Gastrocnemius medialis (tissue), 4 donors: ENCODE measurements around the gene TMEM223. TPM values are rescaled to one million over a fixed set of nuclear protein-coding genes. Genes with fewer than 3 reads are reported as not detected.

ENCODE experiments used
- ATAC-seq, 2 donors: fragments of 150-250 bp; one replicate each; pipeline ENCODE4 v1.9.1; 2016
- DNase-seq, 2 donors: peaks; one replicate each; pipeline ENCODE4 v3.0.0-alpha.2; 2019
- H3K27ac ChIP-seq, 4 donors: fragments of 200-600 bp; sonication (generic); 1 replicate in 1 of 4; 2 replicates in 3 of 4; pipeline ENCODE4 v1.5.1; 2016 to 2018; ENCODE audit warnings: mild to moderate bottlenecking in 2 of 4, moderate library complexity in 1 of 4
- H3K27me3 ChIP-seq, 3 donors: fragments of 200-600 bp; sonication (generic) in 2 of 3; 1 replicate in 1 of 3; 2 replicates in 2 of 3; pipeline versions ENCODE4 v1.5.1 to v1.6.0; 2016 to 2019; ENCODE audit warnings: mild to moderate bottlenecking in 1 of 3, moderate library complexity in 1 of 3
- H3K36me3 ChIP-seq, 2 donors: fragments of 200-600 bp; sonication (generic) in 1 of 2; one replicate each; pipeline ENCODE4 v1.5.1; 2017 to 2018
- H3K4me1 ChIP-seq, 2 donors: fragments of 200-600 bp; sonication (generic) in 1 of 2; one replicate each; pipeline ENCODE4 v1.5.1; 2016 to 2017; ENCODE audit warnings: mild to moderate bottlenecking in 2 of 2
- H3K4me3 ChIP-seq, 4 donors: fragments of 200-600 bp; sonication (generic) in 3 of 4; 1 replicate in 1 of 4; 2 replicates in 3 of 4; pipeline ENCODE4 v1.5.1; 2016 to 2019; ENCODE audit warnings: mild to moderate bottlenecking in 2 of 4
- H3K9me3 ChIP-seq, 3 donors: fragments of 200-600 bp; sonication (generic) in 2 of 3; 1 replicate in 1 of 3; 2 replicates in 2 of 3; pipeline ENCODE4 v1.5.1; 2016 to 2019
- CTCF ChIP-seq, 5 experiments: fragments of 450-650 bp in 3 of 5; fragments of 200-600 bp in 2 of 5; sonication (generic) in 2 of 5; IDR thresholded peaks in 4 of 5; conservative IDR thresholded peaks in 1 of 5; 1 replicate in 4 of 5; 2 replicates in 1 of 5; pipeline ENCODE4 v1.5.1; 2016 to 2019; ENCODE audit warnings: antibody characterized with exemption in 5 of 5, mild to moderate bottlenecking in 3 of 5, moderate library complexity in 3 of 5
- POLR2A ChIP-seq, 2 donors: fragments of 450-650 bp; IDR thresholded peaks; one replicate each; pipeline ENCODE4 v1.6.1; 2017; ENCODE audit warnings: antibody characterized with exemption in 2 of 2, mild to moderate bottlenecking in 2 of 2, moderate library complexity in 2 of 2
- in situ Hi-C, 4 donors: fragments of 200-750 bp; cut with MboI; loops; one replicate each; pipeline versions ENCODE4 v1.15.0 to v1.8.0; 2017; ENCODE audit warnings: low sequenced_read_pairs in 4 of 4
- intact Hi-C: fragments of 100-400 bp; cut with DNase I; formaldehyde crosslinking; loops from one replicate; pipeline ENCODE4 v1.15.1; 2023; ENCODE audit warnings: low total_unique reads
- microRNA-seq, 2 donors: library from miRNA; unstranded; fragments of <30 nt; microRNA quantifications; one replicate each; pipeline ENCODE4, GENCODE V29; 2016; ENCODE audit warnings: borderline replicate concordance in 2 of 2
- total RNA-seq, 4 donors: library from RNA; depleted of rRNA; stranded (reverse); fragments of >200 nt; gene quantifications; one replicate each; pipeline versions ENCODE4 v1.1.0 to v1.2.3, GENCODE V29; 2016

TMEM223 gene
- total RNA-seq, 4 donors from 2014 or later, result 17.1 to 41.6 (median 23.8) TPM

GRCh38 chr11:62747475-62748160, 44.2 kb downstream of the TMEM223 start:
- Histone ChIP-seq H3K27ac (no peak overlapping the region), H3K36me3 (peaks cover 0 to 6% of the 10 kb centered on the region in 2 donors), H3K4me1 (peaks cover 3 to 4% of the 10 kb centered on the region in 2 donors), H3K27me3 (no peaks in the 10 kb centered on the region), H3K4me3 (no peak overlapping the region), H3K9me3 (no peaks in the 10 kb centered on the region)
- ATAC-seq, result no peak
- TF ChIP-seq CTCF (IDR thresholded peaks at IDR 0.05 in 4 of 5, conservative IDR thresholded peaks at IDR 0.05 in 1 of 5), result no peak
- no peak for TF ChIP-seq POLR2A (IDR thresholded peaks at IDR 0.05)
- DNase-seq, result no peak
- intact Hi-C loops, result no loop called here
- in situ Hi-C loops, result no loop called here

Small RNA genes lying within 50 kb of the gene (microRNA-seq; reads per million reads assigned to microRNA genes)
- 2.4 to 4.3 reads per million in 2 donors for gene MIR6514
- gene MIR6748, result 0 reads per million in 2 donors

Other genes starting within 250 kb of the TMEM223 start
- 1,000 to 10,000 TPM in 1 of 4 donors, 100 to 1,000 TPM in 3; 374 to 1,261 (median 571) TPM for gene AHNAK, start 245.2 kb downstream of the TMEM223 start, total RNA-seq
- gene EEF1G, start 218.1 kb downstream of the TMEM223 start, total RNA-seq, result 1,000 to 10,000 TPM; 1,797 to 2,946 (median 1,897) TPM
- 10 to 100 TPM in 3 of 4 donors, 1 to 10 TPM in 1; 7.8 to 15.7 (median 11.7) TPM for gene TUT1, start 200.5 kb downstream of the TMEM223 start, total RNA-seq
- 10 to 100 TPM; 28.0 to 47.1 (median 31.7) TPM for gene MTA2, start 190.1 kb downstream of the TMEM223 start, total RNA-seq
- gene EML3, start 179.2 kb downstream of the TMEM223 start, total RNA-seq, result 1 to 10 TPM; 4.7 to 7.9 (median 7.0) TPM
- 1 to 10 TPM; 1.6 to 3.7 (median 2.7) TPM for gene ROM1, start 178.7 kb downstream of the TMEM223 start, total RNA-seq
- gene B3GAT3, start 170.0 kb downstream of the TMEM223 start, total RNA-seq, result 10 to 100 TPM in 2 of 4 donors, 1 to 10 TPM in 2; 4.4 to 21.4 (median 9.8) TPM
- gene GANAB, start 145.4 kb downstream of the TMEM223 start, total RNA-seq, result 10 to 100 TPM; 41.3 to 65.1 (median 59.5) TPM
- 10 to 100 TPM; 17.3 to 28.3 (median 21.3) TPM for gene INTS5, start 138.7 kb downstream of the TMEM223 start, total RNA-seq
- gene C11orf98, start 126.8 kb downstream of the TMEM223 start, total RNA-seq, result 10 to 100 TPM; 36.1 to 44.7 (median 41.3) TPM
- 1 to 10 TPM; 1.7 to 4.5 (median 2.8) TPM for gene CSKMT, start 126.7 kb downstream of the TMEM223 start, total RNA-seq
- 10 to 100 TPM in 2 of 4 donors, 1 to 10 TPM in 2; 6.4 to 11.7 (median 9.0) TPM for gene UQCC3, start 120.3 kb downstream of the TMEM223 start, total RNA-seq
- 1 to 10 TPM in 2 of 4 donors, under 1 TPM in 2; 0.82 to 2.1 (median 1.1) TPM for gene LBHD1, start 119.7 kb downstream of the TMEM223 start, total RNA-seq
- gene UBXN1, start 112.9 kb downstream of the TMEM223 start, total RNA-seq, result 100 to 1,000 TPM; 216 to 450 (median 265) TPM
- gene LRRN4CL, start 102.5 kb downstream of the TMEM223 start, total RNA-seq, result 1 to 10 TPM; 3.7 to 6.4 (median 5.9) TPM
- 100 to 1,000 TPM in 1 of 4 donors, 10 to 100 TPM in 3; 33.4 to 114 (median 55.6) TPM for gene BSCL2, start 84.6 kb downstream of the TMEM223 start, total RNA-seq
- gene GNG3, start 84.3 kb downstream of the TMEM223 start, total RNA-seq, result not detected
- gene HNRNPUL2, start 64.5 kb downstream of the TMEM223 start, total RNA-seq, result 10 to 100 TPM in 3 of 4 donors, 1 to 10 TPM in 1; 4.8 to 14.9 (median 11.8) TPM
- 10 to 100 TPM; 11.5 to 16.3 (median 14.1) TPM for gene TTC9C, start 63.5 kb downstream of the TMEM223 start, total RNA-seq
- 10 to 100 TPM in 1 of 4 donors, 1 to 10 TPM in 3; 5.6 to 10.5 (median 7.7) TPM for gene ZBTB3, start 37.8 kb downstream of the TMEM223 start, total RNA-seq
- gene POLR2G, start 30.4 kb downstream of the TMEM223 start, total RNA-seq, result 10 to 100 TPM; 25.2 to 45.5 (median 29.6) TPM
- gene TAF6L, start 20.6 kb downstream of the TMEM223 start, total RNA-seq, result 10 to 100 TPM; 13.5 to 43.2 (median 21.4) TPM
- gene TMEM179B, start 4.6 kb downstream of the TMEM223 start, total RNA-seq, result 10 to 100 TPM; 26.3 to 52.5 (median 44.3) TPM
- gene NXF1, start 13.4 kb upstream of the TMEM223 start, total RNA-seq, result 10 to 100 TPM; 27.2 to 47.1 (median 46.1) TPM
- gene STX5, start 40.0 kb upstream of the TMEM223 start, total RNA-seq, result 10 to 100 TPM; 16.2 to 26.0 (median 24.9) TPM
- not detected for gene TEX54, start 40.8 kb upstream of the TMEM223 start, total RNA-seq
- 100 to 1,000 TPM in 1 of 4 donors, 10 to 100 TPM in 3; 66.4 to 133 (median 87.0) TPM for gene WDR74, start 47.6 kb upstream of the TMEM223 start, total RNA-seq
- 100 to 1,000 TPM; 158 to 278 (median 189) TPM for gene SLC3A2, start 88.9 kb upstream of the TMEM223 start, total RNA-seq
- gene CHRM1, start 129.4 kb upstream of the TMEM223 start, total RNA-seq, result not detected
- not detected for gene SLC22A6, start 193.0 kb upstream of the TMEM223 start, total RNA-seq
- gene SLC22A8, start 223.8 kb upstream of the TMEM223 start, total RNA-seq, result not detected